BE2C (cell line): ENCODE data around the gene LAMA2.

Experiments used
- DNase-seq: peaks from one replicate; pipeline ENCODE4 v3.0.0-alpha.2; 2020
- H3K27me3 ChIP-seq: fragments of 250-450 bp; sonication (Bioruptor Pico); 2 replicates; pipeline ENCODE4 v1.5.1; 2020; ENCODE audit warnings: mild to moderate bottlenecking
- H3K36me3 ChIP-seq: fragments of 250-450 bp; sonication (Bioruptor Pico); 2 replicates; pipeline ENCODE4 v1.5.1; 2020; ENCODE audit warnings: mild to moderate bottlenecking
- H3K4me1 ChIP-seq: fragments of 250-450 bp; sonication (Bioruptor Pico); 2 replicates; pipeline ENCODE4 v1.5.1; 2020
- H3K4me3 ChIP-seq: 2 replicates; pipeline ENCODE4 v1.5.1; 2011; ENCODE audit warnings: low read depth, low read length
- H3K9me3 ChIP-seq: fragments of 250-450 bp; sonication (Bioruptor Pico); 2 replicates; pipeline ENCODE4 v1.5.1; 2020
- TF ChIP-seq, protein P1 (sequence below): IDR thresholded peaks from 2 replicates; pipeline ENCODE4 v1.5.1; 2012; ENCODE audit warnings: mild to moderate bottlenecking, low read depth, low read length

Gene LAMA2

DNA sequence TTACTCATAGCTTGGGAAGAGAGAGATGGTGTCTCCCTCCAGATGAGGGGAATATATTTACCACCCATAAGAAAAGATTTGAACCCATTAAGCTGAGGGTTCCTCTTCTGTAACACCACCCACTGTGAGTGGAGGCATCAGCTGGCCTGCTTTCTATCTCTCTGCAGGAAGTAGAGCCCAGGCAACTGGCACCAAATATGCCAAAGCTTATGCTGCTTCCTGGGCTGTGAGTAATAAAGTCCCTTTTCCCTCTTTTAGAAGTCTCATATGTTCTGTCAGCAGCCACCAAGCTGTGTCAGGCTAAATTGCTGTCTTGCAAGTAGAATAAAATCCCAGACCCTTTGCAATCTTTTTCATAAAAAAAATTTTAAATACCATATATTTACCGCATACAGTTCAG lies 241.4 kb downstream of the LAMA2 start:
- H3K4me1 ChIP-seq, result no peaks in the 10 kb centered on the region
- no peaks in the 10 kb centered on the region for H3K9me3 ChIP-seq
- no peak for DNase-seq
- H3K36me3 ChIP-seq, result no peaks in the 10 kb centered on the region
- no peaks in the 10 kb centered on the region for H3K27me3 ChIP-seq
- TF ChIP-seq, protein P1, sequence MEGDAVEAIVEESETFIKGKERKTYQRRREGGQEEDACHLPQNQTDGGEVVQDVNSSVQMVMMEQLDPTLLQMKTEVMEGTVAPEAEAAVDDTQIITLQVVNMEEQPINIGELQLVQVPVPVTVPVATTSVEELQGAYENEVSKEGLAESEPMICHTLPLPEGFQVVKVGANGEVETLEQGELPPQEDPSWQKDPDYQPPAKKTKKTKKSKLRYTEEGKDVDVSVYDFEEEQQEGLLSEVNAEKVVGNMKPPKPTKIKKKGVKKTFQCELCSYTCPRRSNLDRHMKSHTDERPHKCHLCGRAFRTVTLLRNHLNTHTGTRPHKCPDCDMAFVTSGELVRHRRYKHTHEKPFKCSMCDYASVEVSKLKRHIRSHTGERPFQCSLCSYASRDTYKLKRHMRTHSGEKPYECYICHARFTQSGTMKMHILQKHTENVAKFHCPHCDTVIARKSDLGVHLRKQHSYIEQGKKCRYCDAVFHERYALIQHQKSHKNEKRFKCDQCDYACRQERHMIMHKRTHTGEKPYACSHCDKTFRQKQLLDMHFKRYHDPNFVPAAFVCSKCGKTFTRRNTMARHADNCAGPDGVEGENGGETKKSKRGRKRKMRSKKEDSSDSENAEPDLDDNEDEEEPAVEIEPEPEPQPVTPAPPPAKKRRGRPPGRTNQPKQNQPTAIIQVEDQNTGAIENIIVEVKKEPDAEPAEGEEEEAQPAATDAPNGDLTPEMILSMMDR, result no peak
- H3K4me3 ChIP-seq, result no peak overlapping the region

DNA sequence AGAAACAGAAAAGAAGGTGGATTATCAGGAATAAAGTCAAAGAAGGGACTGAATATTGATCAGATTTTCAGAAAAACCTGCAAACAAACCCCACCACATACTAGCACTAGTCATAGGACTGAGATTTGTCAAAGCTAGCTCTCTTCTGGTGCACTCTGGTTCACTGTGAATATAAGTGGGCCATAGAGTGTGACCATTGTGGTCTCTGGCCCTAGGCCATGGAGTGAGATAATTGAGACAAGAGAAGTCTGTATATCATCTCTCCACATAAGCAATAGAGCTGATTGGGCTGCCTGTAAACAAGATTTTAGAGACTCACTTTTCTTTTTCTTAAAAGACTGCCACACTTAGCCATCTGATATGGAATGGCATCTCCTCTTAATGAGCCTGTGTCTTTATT lies 247.2 kb downstream of the LAMA2 start:
- Histone ChIP-seq H3K27me3 (no peaks in the 10 kb centered on the region), H3K4me1 (no peaks in the 10 kb centered on the region), H3K4me3 (no peak overlapping the region), H3K9me3 (no peaks in the 10 kb centered on the region), H3K36me3 (no peaks in the 10 kb centered on the region)
- no peak for DNase-seq
- TF ChIP-seq, protein P1, result no peak

DNA sequence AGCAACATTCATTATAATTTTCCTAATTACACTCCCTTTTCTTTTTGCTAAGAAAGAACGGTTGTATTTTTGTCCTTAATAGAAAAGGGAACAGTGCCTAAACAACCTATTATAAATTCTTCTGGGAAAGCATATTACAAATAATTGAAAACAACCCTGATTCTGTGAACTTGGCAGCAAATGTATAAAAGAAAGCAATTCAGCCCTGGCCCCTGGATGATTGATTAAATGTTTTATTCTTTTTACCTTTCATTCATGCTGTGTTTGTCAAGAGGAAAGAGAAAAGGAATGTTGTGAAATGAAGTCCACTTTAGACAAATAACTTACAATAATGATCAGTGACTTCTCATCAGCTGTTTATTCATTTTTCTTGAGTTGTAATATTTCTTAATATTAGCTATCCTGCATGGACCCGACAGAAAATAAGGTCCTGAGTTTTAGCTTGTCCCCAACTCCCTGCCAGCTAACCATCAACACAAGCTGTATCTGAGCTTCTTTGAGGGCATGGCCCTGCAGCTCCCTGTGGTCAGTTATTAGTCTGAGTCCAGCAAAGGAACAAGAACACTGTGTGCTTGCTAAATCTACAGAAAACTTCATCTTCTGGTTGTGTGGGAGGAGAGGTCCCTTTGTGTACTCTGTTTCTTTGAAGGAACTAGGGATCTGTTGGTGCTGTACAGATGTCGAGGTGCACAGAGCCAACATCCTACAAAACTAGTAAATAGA lies 248.2 kb downstream of the LAMA2 start:
- no peak overlapping the region for H3K4me3 ChIP-seq
- H3K4me1 ChIP-seq, result no peaks in the 10 kb centered on the region
- no peaks in the 10 kb centered on the region for H3K9me3 ChIP-seq
- TF ChIP-seq, protein P1, result no peak
- DNase-seq, result no peak
- H3K36me3 ChIP-seq, result no peaks in the 10 kb centered on the region
- no peaks in the 10 kb centered on the region for H3K27me3 ChIP-seq

DNA sequence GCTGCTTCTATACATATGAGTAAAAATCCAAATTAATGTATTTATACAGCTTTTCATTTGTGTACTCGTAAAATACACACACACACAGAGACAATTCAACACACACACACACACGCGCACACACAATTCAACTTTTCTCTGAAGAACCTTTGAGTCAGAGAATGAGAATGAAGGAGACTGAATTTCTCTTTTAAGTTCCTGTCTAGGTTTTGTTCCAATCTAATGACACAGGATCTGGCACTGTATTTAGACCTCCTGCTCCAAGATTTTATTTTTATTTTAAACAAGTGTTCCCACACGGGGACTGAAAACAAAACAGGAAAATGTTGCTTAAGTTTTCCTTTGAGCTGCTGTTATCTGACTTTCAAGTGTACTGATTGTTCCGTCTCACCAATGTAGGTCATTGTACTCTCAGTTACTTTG lies 250.8 kb downstream of the LAMA2 start:
- Histone ChIP-seq H3K9me3 (no peaks in the 10 kb centered on the region), H3K27me3 (no peaks in the 10 kb centered on the region), H3K4me1 (no peaks in the 10 kb centered on the region), H3K36me3 (no peaks in the 10 kb centered on the region), H3K4me3 (no peak overlapping the region)
- DNase-seq, result no peak
- TF ChIP-seq, protein P1, result no peak

DNA sequence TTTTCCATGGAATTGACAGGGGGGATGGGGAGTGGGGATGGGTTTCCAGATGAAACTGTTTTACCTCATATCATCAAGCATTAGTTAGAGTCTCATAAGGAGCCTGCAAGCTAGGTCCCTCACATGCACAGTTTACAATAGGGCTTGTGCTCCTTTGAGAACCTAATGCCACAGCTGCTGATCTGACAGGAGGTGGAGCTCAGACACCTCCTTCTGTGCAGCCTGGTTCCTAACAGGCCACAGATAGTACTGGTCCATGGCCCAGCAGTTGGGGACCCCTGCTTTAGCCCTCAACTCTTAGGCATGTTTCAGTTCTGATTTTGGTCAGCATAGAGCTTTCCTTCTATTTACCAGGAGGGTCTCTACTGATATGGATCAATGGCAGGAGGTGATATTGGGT lies 251.6 kb downstream of the LAMA2 start:
- no peak for DNase-seq
- no peaks in the 10 kb centered on the region for H3K27me3 ChIP-seq
- TF ChIP-seq, protein P1, result no peak
- no peaks in the 10 kb centered on the region for H3K4me1 ChIP-seq
- H3K4me3 ChIP-seq, result no peak overlapping the region
- no peaks in the 10 kb centered on the region for H3K9me3 ChIP-seq
- no peaks in the 10 kb centered on the region for H3K36me3 ChIP-seq

DNA sequence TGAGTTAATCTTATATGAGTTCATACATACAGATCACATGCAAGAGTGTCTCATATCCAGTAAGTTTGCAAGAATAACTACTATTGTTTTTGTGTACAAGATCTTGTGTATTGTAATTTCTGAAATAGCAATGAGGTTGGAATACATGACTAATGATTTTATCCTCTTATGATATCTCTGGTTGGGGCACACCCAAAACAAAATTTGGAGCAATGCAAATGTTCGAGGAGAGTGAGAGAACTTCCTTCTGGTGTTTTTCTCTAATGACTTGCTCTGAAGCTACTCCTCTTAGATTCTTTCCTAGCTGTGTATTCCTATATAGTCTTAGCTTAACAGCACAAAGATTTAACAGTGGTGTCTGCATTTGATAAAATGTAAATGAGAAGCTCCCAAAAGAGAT lies 252.5 kb downstream of the LAMA2 start:
- Histone ChIP-seq H3K36me3 (no peaks in the 10 kb centered on the region), H3K27me3 (no peaks in the 10 kb centered on the region), H3K9me3 (no peaks in the 10 kb centered on the region), H3K4me1 (no peaks in the 10 kb centered on the region), H3K4me3 (no peak overlapping the region)
- DNase-seq, result no peak
- TF ChIP-seq, protein P1, result no peak
